Keratinocyte (primary cell): ENCODE results near the gene VRK1. TPM values are rescaled to one million over a fixed set of nuclear protein-coding genes. Genes with fewer than 3 reads are reported as not detected.

ENCODE experiments used
- DNase-seq: peaks from one replicate; pipeline ENCODE4 v3.0.0-alpha.2; 2011; ENCODE audit warnings: low read depth, missing footprints, low spot score
- FAIRE-seq: peaks from 2 replicates; lab custom pipeline; 2011; peaks lifted over from hg19 to GRCh38; lab: Jason Lieb, UNC
- H2AFZ ChIP-seq: 2 replicates; pipeline ENCODE4 v1.6.0; 2012; ENCODE audit warnings: low read length, control low read depth, inconsistent platforms; ENCODE audit not compliant: control insufficient read depth
- H3K27ac ChIP-seq: 2 replicates; pipeline ENCODE4 v1.5.1; 2011; ENCODE audit warnings: low read length; ENCODE audit not compliant: control insufficient read depth, insufficient read depth
- H3K27me3 ChIP-seq: 3 replicates; pipeline ENCODE4 v1.6.0; 2011; ENCODE audit warnings: low read length; ENCODE audit not compliant: control insufficient read depth, insufficient read depth; ENCODE audit errors: extremely low read depth
- H3K36me3 ChIP-seq, 2 experiments: 2 replicates in 1 of 2; 3 replicates in 1 of 2; pipeline ENCODE4 v1.5.1; 2011; ENCODE audit warnings: low read length in 2 of 2, mild to moderate bottlenecking in 1 of 2; ENCODE audit not compliant: control insufficient read depth in 2 of 2, insufficient read depth in 2 of 2; ENCODE audit errors: extremely low read depth in 1 of 2
- H3K4me1 ChIP-seq: 3 replicates; pipeline ENCODE4 v1.5.1; 2011; ENCODE audit warnings: low read length; ENCODE audit not compliant: control insufficient read depth, insufficient read depth; ENCODE audit errors: extremely low read depth
- H3K4me2 ChIP-seq: 3 replicates; pipeline ENCODE4 v1.6.0; 2011; ENCODE audit warnings: low read depth, low read length; ENCODE audit not compliant: control insufficient read depth, insufficient read depth; ENCODE audit errors: extremely low read depth
- H3K4me3 ChIP-seq, 3 experiments: fragments of 200-600 bp in 1 of 3; sonication (generic) in 1 of 3; 2 replicates in 2 of 3; 3 replicates in 1 of 3; pipeline ENCODE4 v1.5.1; 2011 to 2016; ENCODE audit warnings: low read length in 3 of 3, mild to moderate bottlenecking in 3 of 3, control low read depth in 2 of 3, inconsistent platforms in 1 of 3, low read depth in 1 of 3, mixed read lengths in 1 of 3, mixed run types in 1 of 3, moderate library complexity in 1 of 3; ENCODE audit not compliant: control insufficient read depth in 2 of 3, insufficient read depth in 2 of 3; ENCODE audit errors: extremely low read depth in 1 of 3
- H3K79me2 ChIP-seq: 2 replicates; pipeline ENCODE4 v1.6.0; 2012; ENCODE audit warnings: low read length; ENCODE audit not compliant: control insufficient read depth, insufficient read depth
- H3K9ac ChIP-seq: 3 replicates; pipeline ENCODE4 v1.6.0; 2011; ENCODE audit warnings: low read length; ENCODE audit not compliant: control insufficient read depth, insufficient read depth; ENCODE audit errors: extremely low read depth
- H3K9me1 ChIP-seq: 3 replicates; pipeline ENCODE4 v1.6.0; 2011; ENCODE audit warnings: low read length; ENCODE audit not compliant: control insufficient read depth, insufficient read depth; ENCODE audit errors: extremely low read depth
- H3K9me3 ChIP-seq: 2 replicates; pipeline ENCODE4 v1.5.1; 2012; ENCODE audit warnings: low read depth, low read length; ENCODE audit not compliant: control insufficient read depth
- H4K20me1 ChIP-seq: 3 replicates; pipeline ENCODE4 v1.6.0; 2011; ENCODE audit warnings: low read length; ENCODE audit not compliant: control insufficient read depth, insufficient read depth; ENCODE audit errors: extremely low read depth
- EZH2 ChIP-seq: IDR thresholded peaks from one replicate; pipeline ENCODE4 v1.6.1; 2012; ENCODE audit warnings: inconsistent platforms, mild to moderate bottlenecking, low read length, moderate library complexity
- dilution Hi-C: fragments of 300-500 bp; cut with MboI; formaldehyde crosslinking; loops from one replicate; pipeline ENCODE4 v1.7.0; 2020; ENCODE audit warnings: low sequenced_read_pairs; ENCODE audit not compliant: extremely low pct_ligation_motif_present
- polyA plus RNA-seq, 5 experiments: library from polyadenylated mRNA; depleted of rRNA in 3 of 5; stranded (reverse) in 3 of 5; stranded (forward) in 1 of 5; unstranded in 1 of 5; fragments of >200 nt; gene quantifications; 1 replicate in 1 of 5; 2 replicates in 3 of 5; 3 replicates in 1 of 5; pipeline versions ENCODE4 v1.2.1 to v1.2.3, GENCODE V29; 2011 to 2012; ENCODE audit warnings: missing spikeins in 2 of 5, low read depth in 1 of 5, low replicate concordance in 1 of 5
- TF ChIP-seq, protein P1 (sequence below), 3 experiments: IDR thresholded peaks in 1 of 3; conservative IDR thresholded peaks in 1 of 3; optimal IDR thresholded peaks in 1 of 3; 2 replicates in 2 of 3; 3 replicates in 1 of 3; pipeline versions ENCODE3 to v1.5.1; 2011; ENCODE audit warnings: low read length in 3 of 3, mild to moderate bottlenecking in 3 of 3, moderate library complexity in 2 of 3, control low read depth in 1 of 3, inconsistent platforms in 1 of 3; ENCODE audit not compliant: insufficient read depth in 2 of 3; ENCODE audit errors: extremely low read depth in 1 of 3

The VRK1 gene
- polyA plus RNA-seq, 1 donor (not counting 4 experiments of a cell fraction or from before 2014, with no cell fraction given): 27.1 TPM

DNA sequence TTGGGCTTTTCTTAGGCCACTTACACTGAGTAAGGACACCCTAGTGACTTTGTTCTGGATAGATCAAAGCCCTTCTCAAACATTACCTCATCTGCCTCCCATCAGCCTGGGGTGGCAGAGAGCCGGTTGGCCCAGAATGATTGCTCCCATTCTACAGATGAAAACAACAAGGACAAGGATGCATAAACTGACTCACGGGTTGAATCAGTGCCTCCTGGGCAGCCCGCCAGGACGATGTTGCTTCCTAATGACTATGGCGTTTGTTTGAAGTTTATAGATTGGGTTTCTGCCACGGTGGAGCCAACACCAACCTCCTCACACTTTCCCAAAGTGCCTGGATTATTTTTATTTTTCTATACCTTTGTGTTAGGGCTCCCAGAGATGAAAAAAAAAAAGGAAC is 3.6 kb upstream of the VRK1 start:
- DNase-seq (no peak), FAIRE-seq (peak; percentile 13)
- TF ChIP-seq, protein P1, sequence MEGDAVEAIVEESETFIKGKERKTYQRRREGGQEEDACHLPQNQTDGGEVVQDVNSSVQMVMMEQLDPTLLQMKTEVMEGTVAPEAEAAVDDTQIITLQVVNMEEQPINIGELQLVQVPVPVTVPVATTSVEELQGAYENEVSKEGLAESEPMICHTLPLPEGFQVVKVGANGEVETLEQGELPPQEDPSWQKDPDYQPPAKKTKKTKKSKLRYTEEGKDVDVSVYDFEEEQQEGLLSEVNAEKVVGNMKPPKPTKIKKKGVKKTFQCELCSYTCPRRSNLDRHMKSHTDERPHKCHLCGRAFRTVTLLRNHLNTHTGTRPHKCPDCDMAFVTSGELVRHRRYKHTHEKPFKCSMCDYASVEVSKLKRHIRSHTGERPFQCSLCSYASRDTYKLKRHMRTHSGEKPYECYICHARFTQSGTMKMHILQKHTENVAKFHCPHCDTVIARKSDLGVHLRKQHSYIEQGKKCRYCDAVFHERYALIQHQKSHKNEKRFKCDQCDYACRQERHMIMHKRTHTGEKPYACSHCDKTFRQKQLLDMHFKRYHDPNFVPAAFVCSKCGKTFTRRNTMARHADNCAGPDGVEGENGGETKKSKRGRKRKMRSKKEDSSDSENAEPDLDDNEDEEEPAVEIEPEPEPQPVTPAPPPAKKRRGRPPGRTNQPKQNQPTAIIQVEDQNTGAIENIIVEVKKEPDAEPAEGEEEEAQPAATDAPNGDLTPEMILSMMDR (optimal IDR thresholded peaks at IDR 0.05 in 1 of 3, IDR thresholded peaks at IDR 0.05 in 1 of 3, conservative IDR thresholded peaks at IDR 0.05 in 1 of 3; ENCODE audit: extremely low read depth in 1 of 3, insufficient read depth in 2 of 3, low read length in 3 of 3): no peak
- no peak for TF ChIP-seq EZH2
- H3K4me1 ChIP-seq: peaks cover 4% of the 10 kb centered on the region
- H3K36me3 ChIP-seq: no peaks in the 10 kb centered on the region
- no peak overlapping the region for H3K9ac ChIP-seq
- dilution Hi-C loops: no loop called here
- H3K4me3 ChIP-seq: no peak overlapping the region
- H2AFZ ChIP-seq: no peak overlapping the region
- no peaks in the 10 kb centered on the region for H3K27me3 ChIP-seq
- H4K20me1 ChIP-seq: no peaks in the 10 kb centered on the region
- no peaks in the 10 kb centered on the region for H3K9me3 ChIP-seq
- peaks cover 12% of the 10 kb centered on the region for H3K79me2 ChIP-seq
- H3K4me2 ChIP-seq: no peak overlapping the region
- no peak overlapping the region for H3K27ac ChIP-seq
- no peaks in the 10 kb centered on the region for H3K9me1 ChIP-seq

DNA sequence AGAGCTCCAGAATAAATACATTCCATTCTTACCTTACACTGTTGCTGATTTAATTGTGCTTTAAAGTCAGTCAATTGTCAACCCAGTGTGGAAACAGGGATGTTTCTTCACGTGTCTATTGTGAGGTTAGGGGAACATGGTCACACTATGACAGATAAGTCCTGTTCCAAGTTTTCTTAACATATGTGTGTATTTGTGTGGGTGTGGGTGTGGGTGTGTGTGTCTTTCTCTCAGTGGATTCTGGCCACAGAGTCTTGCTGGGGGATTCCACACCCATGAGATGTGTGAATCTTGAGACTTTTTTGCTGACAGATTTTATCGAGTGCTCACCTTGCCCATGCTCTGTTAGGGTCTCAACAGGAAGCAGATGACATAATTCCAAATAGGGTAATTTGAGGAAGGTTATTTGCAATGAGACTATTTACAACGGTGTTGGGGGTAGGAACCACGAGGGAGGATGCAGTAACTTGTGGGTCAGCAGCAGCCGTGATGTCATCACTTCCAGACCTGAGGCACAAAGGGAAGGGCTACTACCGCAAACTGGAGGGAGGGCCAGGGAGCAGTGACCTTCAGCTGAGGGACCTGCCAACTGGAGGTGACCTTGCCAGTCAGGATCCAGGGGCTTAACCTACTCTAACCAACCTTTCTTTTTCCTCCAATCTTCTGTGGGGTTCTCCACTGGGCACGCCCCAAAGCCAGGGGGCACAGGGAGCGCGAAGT is 1.9 kb upstream of the VRK1 start:
- TF ChIP-seq, protein P1 (optimal IDR thresholded peaks at IDR 0.05 in 1 of 3, IDR thresholded peaks at IDR 0.05 in 1 of 3, conservative IDR thresholded peaks at IDR 0.05 in 1 of 3; ENCODE audit: extremely low read depth in 1 of 3, insufficient read depth in 2 of 3, low read length in 3 of 3): no peak
- no peak for TF ChIP-seq EZH2

More for the DNA sequence above, 1.9 kb upstream of the VRK1 start:
- DNase-seq: no peak
- Histone ChIP-seq H3K4me3 (no peak overlapping the region), H3K27me3 (no peaks in the 10 kb centered on the region), H3K36me3 (no peaks in the 10 kb centered on the region), H3K4me1 (peaks cover 8% of the 10 kb centered on the region), H3K9me3 (no peaks in the 10 kb centered on the region), H3K4me2 (no peak overlapping the region), H2AFZ (no peak overlapping the region), H3K9ac (no peak overlapping the region), H4K20me1 (no peaks in the 10 kb centered on the region), H3K9me1 (no peaks in the 10 kb centered on the region), H3K27ac (no peak overlapping the region), H3K79me2 (peaks cover 29% of the 10 kb centered on the region)
- no peak for FAIRE-seq
- dilution Hi-C loops: no loop called here
